HCT116 (cell line): ENCODE data around the gene CHODL. TPM values are rescaled to one million over a fixed set of nuclear protein-coding genes. Genes with fewer than 3 reads are reported as not detected.

Source experiments
- ATAC-seq: fragments of 200-7000 bp; cut with Tn5 transposase; 2 replicates; pipeline ENCODE4 v1.9.1; 2020; ENCODE audit warnings: mild to moderate bottlenecking, moderate library complexity
- BruUV-seq: library from RNA; stranded (reverse); fragments of 400-500 nt; replicated peaks from 2 replicates; lab custom pipeline; 2021; lab: Mats Ljungman, UMichigan
- CTCF ChIA-PET: fragments of 300-600 bp; sonication (Branson Sonifier 250); formaldehyde crosslinking; loops from one replicate; lab custom pipeline; 2021; ENCODE audit warnings: antibody characterized with exemption; lab: Charles Lee
- POLR2A ChIA-PET: fragments of 300-600, 350-600 bp; sonication (Branson Sonifier 250); formaldehyde crosslinking; loops from one replicate; lab custom pipeline; 2021; ENCODE audit warnings: antibody characterized with exemption; lab: Charles Lee
- RAD21 ChIA-PET, 2 experiments: fragments of 300-600 bp; sonication (Branson Sonifier 250); formaldehyde crosslinking; loops; one replicate each; lab custom pipeline; 2023; ENCODE audit warnings: low total read pairs in 2 of 2; ENCODE audit not compliant: uncharacterized antibody in 2 of 2, unreplicated experiment in 2 of 2, low non-redundant PET in 1 of 2; lab: Charles Lee
- DNase-seq: peaks from one replicate; pipeline ENCODE4 v3.0.0-alpha.2; 2010; ENCODE audit warnings: low read depth, low spot score
- H2AFZ ChIP-seq: fragments of 200-600 bp; shearing (Covaris generic), sonication (generic); 2 replicates; pipeline ENCODE4 v1.6.1; 2017; ENCODE audit warnings: low read depth, mixed run types, mixed read lengths, antibody characterized with exemption, low read length; ENCODE audit not compliant: poor library complexity, severe bottlenecking
- H3K27ac ChIP-seq: 2 replicates; pipeline ENCODE4 v1.5.1; 2012; ENCODE audit warnings: low read depth, low read length
- H3K27me3 ChIP-seq: fragments of 200-600 bp; sonication (generic); 2 replicates; pipeline ENCODE4 v1.6.1; 2016; ENCODE audit warnings: mixed run types, low read length, mixed read lengths; ENCODE audit not compliant: insufficient read depth
- H3K36me3 ChIP-seq, 2 experiments: fragments of 200-500 bp in 1 of 2; fragments of 200-600 bp in 1 of 2; sonication (Bioruptor generic) in 1 of 2; sonication (generic) in 1 of 2; 2 replicates each; pipeline versions ENCODE4 v1.5.1 to v1.6.1; 2014 to 2016; ENCODE audit warnings: low read length in 2 of 2, inconsistent platforms in 1 of 2, mixed read lengths in 1 of 2, mixed run types in 1 of 2; ENCODE audit not compliant: insufficient read depth in 2 of 2, control insufficient read depth in 1 of 2
- H3K4me1 ChIP-seq, 2 experiments: fragments of 200-600 bp in 1 of 2; sonication (generic) in 1 of 2; 2 replicates each; pipeline versions ENCODE4 v1.5.1 to v1.6.1; 2012 to 2017; ENCODE audit warnings: low read length in 2 of 2, inconsistent platforms in 1 of 2, mild to moderate bottlenecking in 1 of 2, mixed read lengths in 1 of 2, mixed run types in 1 of 2, moderate library complexity in 1 of 2; ENCODE audit not compliant: insufficient read depth in 2 of 2, control insufficient read depth in 1 of 2
- H3K4me2 ChIP-seq: fragments of 200-600 bp; sonication (generic); 2 replicates; pipeline ENCODE4 v1.6.1; 2017; ENCODE audit warnings: mixed run types, low read length, mixed read lengths
- H3K4me3 ChIP-seq, 2 experiments: fragments of 200-600 bp in 1 of 2; sonication (generic) in 1 of 2; replicated peaks in 1 of 2; 2 replicates each; pipeline ENCODE4 v1.5.1; 2011 to 2016; ENCODE audit warnings: low read length in 2 of 2, control low read depth in 1 of 2, low read depth in 1 of 2, mild to moderate bottlenecking in 1 of 2, mixed read lengths in 1 of 2, mixed run types in 1 of 2
- H3K79me2 ChIP-seq: fragments of 200-600 bp; sonication (generic); 2 replicates; pipeline ENCODE4 v1.6.1; 2017; ENCODE audit warnings: mild to moderate bottlenecking, mixed run types, low read length, moderate library complexity, mixed read lengths; ENCODE audit not compliant: insufficient read depth
- H3K9ac ChIP-seq: fragments of 200-600 bp; sonication (generic); 2 replicates; pipeline ENCODE4 v1.6.1; 2016; ENCODE audit warnings: low read length, mixed read lengths
- H3K9me2 ChIP-seq: fragments of 200-600 bp; sonication (generic), shearing (Covaris generic); 2 replicates; pipeline ENCODE4 v1.6.1; 2017; ENCODE audit warnings: mixed run types, mild to moderate bottlenecking, moderate library complexity; ENCODE audit not compliant: insufficient read depth
- H3K9me3 ChIP-seq, 2 experiments: fragments of 200-500 bp in 1 of 2; fragments of 200-600 bp in 1 of 2; sonication (Bioruptor generic) in 1 of 2; sonication (generic) in 1 of 2; 2 replicates each; pipeline ENCODE4 v1.6.1; 2014 to 2017; ENCODE audit warnings: low read length in 2 of 2, mixed read lengths in 2 of 2, inconsistent platforms in 1 of 2, low read depth in 1 of 2, mild to moderate bottlenecking in 1 of 2, mixed run types in 1 of 2, moderate library complexity in 1 of 2; ENCODE audit not compliant: control insufficient read depth in 1 of 2, insufficient read depth in 1 of 2
- H4K20me1 ChIP-seq: fragments of 200-600 bp; sonication (generic), shearing (Covaris generic); 2 replicates; pipeline ENCODE4 v1.6.1; 2017; ENCODE audit warnings: mixed run types, mild to moderate bottlenecking, moderate library complexity; ENCODE audit not compliant: insufficient read depth
- CBX3 ChIP-seq: IDR thresholded peaks from 2 replicates; pipeline ENCODE4 v1.6.1; 2012; ENCODE audit warnings: low read depth
- CEBPB ChIP-seq: IDR thresholded peaks from 2 replicates; pipeline ENCODE4 v1.6.1; 2012; ENCODE audit warnings: low read depth
- EGR1 ChIP-seq: IDR thresholded peaks from 2 replicates; pipeline ENCODE4 v1.6.1; 2012; ENCODE audit warnings: low read depth
- POLR2AphosphoS5 ChIP-seq: IDR thresholded peaks from 2 replicates; pipeline ENCODE4 v1.6.1; 2011; ENCODE audit warnings: mild to moderate bottlenecking, low read depth, low read length, moderate library complexity
- RAD21 ChIP-seq: IDR thresholded peaks from 2 replicates; pipeline ENCODE4 v1.6.1; 2012; ENCODE audit warnings: low read depth, mild to moderate bottlenecking
- REST ChIP-seq: IDR thresholded peaks from 2 replicates; pipeline ENCODE4 v1.6.1; 2012; ENCODE audit warnings: low read depth
- SIN3A ChIP-seq: IDR thresholded peaks from 2 replicates; pipeline ENCODE4 v1.6.1; 2012; ENCODE audit warnings: low read depth
- ZBTB33 ChIP-seq: IDR thresholded peaks from 2 replicates; pipeline ENCODE4 v1.6.1; 2011; ENCODE audit warnings: mild to moderate bottlenecking, low read length, moderate library complexity; ENCODE audit not compliant: insufficient replicate concordance; ENCODE audit errors: extremely low read depth
- ZFX ChIP-seq: fragments of 450-650 bp; IDR thresholded peaks from 2 replicates; pipeline ENCODE4 v1.6.1; 2017
- ZNF274 ChIP-seq: fragments of 200-500 bp; sonication (Bioruptor generic); IDR thresholded peaks from 2 replicates; pipeline ENCODE4 v1.6.1; 2014; ENCODE audit warnings: mild to moderate bottlenecking, low read depth, low read length, inconsistent platforms
- intact Hi-C: fragments of 100-400 bp; cut with micrococcal nuclease; formaldehyde crosslinking; loops from 2 replicates; pipeline ENCODE4 v1.10.0; 2022
- total RNA-seq: library from RNA; stranded (reverse); gene quantifications from one replicate; pipeline ENCODE4 v1.2.1, GENCODE V29; 2021; ENCODE audit not compliant: unreplicated experiment

Gene CHODL
- total RNA-seq, 1 experiment from 2014 or later: not detected

GRCh38 chr21:18289876-18290275, 45.2 kb downstream of the CHODL start (continued):
- TF ChIP-seq POLR2AphosphoS5 (no peak), CBX3 (no peak), ZFX (no peak), ZBTB33 (no peak), RAD21 (no peak), REST (no peak), CEBPB (no peak)
- TF ChIP-seq, all 23 proteins: peak for 0

GRCh38 chr21:18294100-18294499, 49.5 kb downstream of the CHODL start:
- H2AFZ ChIP-seq: no peak overlapping the region
- CTCF ChIA-PET: no interaction called here
- no peak overlapping the region for H3K4me3 ChIP-seq
- no peaks in the 10 kb centered on the region for H3K9me2 ChIP-seq
- intact Hi-C loops: no loop called here
- no peaks in the 10 kb centered on the region for H3K36me3 ChIP-seq
- TF ChIP-seq EGR1 (no peak), ZNF274 (no peak), SIN3A (no peak)
- no peak overlapping the region for H3K27ac ChIP-seq
- ATAC-seq (no peak), DNase-seq (no peak)
- no peaks in the 10 kb centered on the region for H3K27me3 ChIP-seq
- H3K9me3 ChIP-seq: peaks cover 5 to 15% of the 10 kb centered on the region in 2 experiments; a peak in 3 of 4 replicates
- POLR2A ChIA-PET: no interaction called here
- no TSS peak for BruUV-seq
- H4K20me1 ChIP-seq: no peaks in the 10 kb centered on the region
- H3K79me2 ChIP-seq: no peaks in the 10 kb centered on the region
- H3K9ac ChIP-seq: no peak overlapping the region
- RAD21 ChIA-PET: no interaction called here
- no peaks in the 10 kb centered on the region for H3K4me1 ChIP-seq
- H3K4me2 ChIP-seq: no peak overlapping the region
